Measurements from ENCODE around the gene GATD1. TPM values are rescaled to one million over a fixed set of nuclear protein-coding genes. Genes with fewer than 3 reads are reported as not detected.
A peak's percentile ranks its signal among the peaks of the same experiment; 100 is the strongest.

Gene GATD1
- total and polyA plus RNA-seq, 9 of the 15 experiments (the other 6 are each of a cell fraction or from before 2014, with no cell fraction given) = 2.8 to 144 (median 36.9) TPM

DNA sequence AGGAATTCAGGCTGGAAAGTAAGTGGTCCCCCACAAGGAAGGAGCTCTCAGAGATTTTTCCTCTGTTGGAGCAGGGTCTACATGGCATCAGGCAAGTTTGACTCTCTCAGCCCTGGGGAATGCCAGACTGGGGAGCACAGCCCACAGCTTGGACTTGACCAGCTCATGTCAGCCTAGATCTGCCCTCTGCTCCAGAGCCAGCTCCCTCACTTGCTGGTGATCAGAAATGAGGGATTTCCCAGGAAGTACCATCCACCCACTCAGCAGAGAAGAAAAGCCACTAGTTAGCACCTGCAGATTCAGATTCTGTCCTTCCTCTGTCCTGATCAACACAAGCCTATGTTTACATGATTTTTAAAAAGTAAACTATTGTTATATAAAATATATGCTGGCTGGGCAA, 17.1 kb downstream of the GATD1 start:
- H3K36me3 ChIP-seq (ENCODE audit: control insufficient read depth, insufficient read depth, low read length) = peaks cover 97% of the 10 kb centered on the region
- no peak overlapping the region for H2AFZ ChIP-seq (ENCODE audit: low read depth, low read length)
- H3K27ac ChIP-seq (ENCODE audit: extremely low read depth, low read depth, low read length) = no peak overlapping the region
- POLR2A ChIA-PET = interaction anchor here (0.6 to 10.4 kb wide), 5 partner anchors 8 to 319 kb away, joined by 3 to 88 read pairs (median 4); partner anchors contain the start of genes PNPLA2 and TALDO1
- no peak for FAIRE-seq
- peaks cover 8 to 28% of the 10 kb centered on the region in 2 experiments; a peak in 4 of 5 replicates for H3K4me1 ChIP-seq (replicated peaks in 1 of 2; ENCODE audit: control insufficient read depth in 2 of 2, insufficient read depth in 2 of 2, low read length in 2 of 2)
- no peaks in the 10 kb centered on the region for H3K9me3 ChIP-seq (replicated peaks; ENCODE audit: control insufficient read depth, insufficient read depth, low read depth, low read length)
- H3K4me2 ChIP-seq (ENCODE audit: insufficient read depth, low read length) = no peak overlapping the region
- DNase-seq (ENCODE audit: extremely low read depth in 1 of 4, low spot score in 3 of 4) = no peak
- no peak for ATAC-seq
- no peak overlapping the region for H3K4me3 ChIP-seq
- peak overlapping the region in 1 of 2 experiments; percentile 68; a peak in 1 of 4 replicates for H3K9ac ChIP-seq (ENCODE audit: insufficient read depth in 1 of 2, low read depth in 2 of 2, low read length in 2 of 2)
- intact Hi-C loops (cut with micrococcal nuclease) = no loop called here
- H3K79me2 ChIP-seq (ENCODE audit: control insufficient read depth, insufficient read depth, low read length) = peaks cover 28% of the 10 kb centered on the region
- TSS peak; percentile 29 for BruUV-seq (replicated peaks)
- no peaks in the 10 kb centered on the region for H3K27me3 ChIP-seq (ENCODE audit: control insufficient read depth in 2 of 2, insufficient read depth in 2 of 2, low read length in 2 of 2)
- in situ Hi-C loops (cut with MboI) = no loop called here
- peaks cover 13% of the 10 kb centered on the region for H3K9me1 ChIP-seq (ENCODE audit: control insufficient read depth, insufficient read depth, low read length)
- CTCF ChIA-PET (ENCODE audit: low intra/inter-chr PET ratio) = no interaction called here
- peaks cover 41% of the 10 kb centered on the region for H4K20me1 ChIP-seq (replicated peaks; ENCODE audit: control insufficient read depth, insufficient read depth, low read length)
- TF ChIP-seq DPF2 (IDR thresholded peaks at IDR 0.05) = no peak
- TF ChIP-seq, protein P1, sequence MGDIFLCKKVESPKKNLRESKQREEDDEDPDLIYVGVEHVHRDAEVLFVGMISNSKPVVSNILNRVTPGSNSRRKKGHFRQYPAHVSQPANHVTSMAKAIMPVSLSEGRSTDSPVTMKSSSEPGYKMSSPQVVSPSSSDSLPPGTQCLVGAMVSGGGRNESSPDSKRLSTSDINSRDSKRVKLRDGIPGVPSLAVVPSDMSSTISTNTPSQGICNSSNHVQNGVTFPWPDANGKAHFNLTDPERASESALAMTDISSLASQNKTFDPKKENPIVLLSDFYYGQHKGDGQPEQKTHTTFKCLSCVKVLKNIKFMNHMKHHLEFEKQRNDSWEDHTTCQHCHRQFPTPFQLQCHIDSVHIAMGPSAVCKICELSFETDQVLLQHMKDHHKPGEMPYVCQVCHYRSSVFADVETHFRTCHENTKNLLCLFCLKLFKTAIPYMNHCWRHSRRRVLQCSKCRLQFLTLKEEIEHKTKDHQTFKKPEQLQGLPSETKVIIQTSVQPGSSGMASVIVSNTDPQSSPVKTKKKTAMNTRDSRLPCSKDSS (IDR thresholded peaks at IDR 0.05; ENCODE audit: low read depth, partially characterized antibody) = no peak
- no peak for TF ChIP-seq HCFC1 (IDR thresholded peaks at IDR 0.05; ENCODE audit: low read depth, low read length)
- TF ChIP-seq, protein P2, sequence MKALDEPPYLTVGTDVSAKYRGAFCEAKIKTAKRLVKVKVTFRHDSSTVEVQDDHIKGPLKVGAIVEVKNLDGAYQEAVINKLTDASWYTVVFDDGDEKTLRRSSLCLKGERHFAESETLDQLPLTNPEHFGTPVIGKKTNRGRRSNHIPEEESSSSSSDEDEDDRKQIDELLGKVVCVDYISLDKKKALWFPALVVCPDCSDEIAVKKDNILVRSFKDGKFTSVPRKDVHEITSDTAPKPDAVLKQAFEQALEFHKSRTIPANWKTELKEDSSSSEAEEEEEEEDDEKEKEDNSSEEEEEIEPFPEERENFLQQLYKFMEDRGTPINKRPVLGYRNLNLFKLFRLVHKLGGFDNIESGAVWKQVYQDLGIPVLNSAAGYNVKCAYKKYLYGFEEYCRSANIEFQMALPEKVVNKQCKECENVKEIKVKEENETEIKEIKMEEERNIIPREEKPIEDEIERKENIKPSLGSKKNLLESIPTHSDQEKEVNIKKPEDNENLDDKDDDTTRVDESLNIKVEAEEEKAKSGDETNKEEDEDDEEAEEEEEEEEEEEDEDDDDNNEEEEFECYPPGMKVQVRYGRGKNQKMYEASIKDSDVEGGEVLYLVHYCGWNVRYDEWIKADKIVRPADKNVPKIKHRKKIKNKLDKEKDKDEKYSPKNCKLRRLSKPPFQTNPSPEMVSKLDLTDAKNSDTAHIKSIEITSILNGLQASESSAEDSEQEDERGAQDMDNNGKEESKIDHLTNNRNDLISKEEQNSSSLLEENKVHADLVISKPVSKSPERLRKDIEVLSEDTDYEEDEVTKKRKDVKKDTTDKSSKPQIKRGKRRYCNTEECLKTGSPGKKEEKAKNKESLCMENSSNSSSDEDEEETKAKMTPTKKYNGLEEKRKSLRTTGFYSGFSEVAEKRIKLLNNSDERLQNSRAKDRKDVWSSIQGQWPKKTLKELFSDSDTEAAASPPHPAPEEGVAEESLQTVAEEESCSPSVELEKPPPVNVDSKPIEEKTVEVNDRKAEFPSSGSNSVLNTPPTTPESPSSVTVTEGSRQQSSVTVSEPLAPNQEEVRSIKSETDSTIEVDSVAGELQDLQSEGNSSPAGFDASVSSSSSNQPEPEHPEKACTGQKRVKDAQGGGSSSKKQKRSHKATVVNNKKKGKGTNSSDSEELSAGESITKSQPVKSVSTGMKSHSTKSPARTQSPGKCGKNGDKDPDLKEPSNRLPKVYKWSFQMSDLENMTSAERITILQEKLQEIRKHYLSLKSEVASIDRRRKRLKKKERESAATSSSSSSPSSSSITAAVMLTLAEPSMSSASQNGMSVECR (CRISPR knock-in tag; IDR thresholded peaks at IDR 0.05) = no peak
- TF ChIP-seq ZNF143 (CRISPR knock-in tag; IDR thresholded peaks at IDR 0.05) = no peak
- TF ChIP-seq, protein P3, sequence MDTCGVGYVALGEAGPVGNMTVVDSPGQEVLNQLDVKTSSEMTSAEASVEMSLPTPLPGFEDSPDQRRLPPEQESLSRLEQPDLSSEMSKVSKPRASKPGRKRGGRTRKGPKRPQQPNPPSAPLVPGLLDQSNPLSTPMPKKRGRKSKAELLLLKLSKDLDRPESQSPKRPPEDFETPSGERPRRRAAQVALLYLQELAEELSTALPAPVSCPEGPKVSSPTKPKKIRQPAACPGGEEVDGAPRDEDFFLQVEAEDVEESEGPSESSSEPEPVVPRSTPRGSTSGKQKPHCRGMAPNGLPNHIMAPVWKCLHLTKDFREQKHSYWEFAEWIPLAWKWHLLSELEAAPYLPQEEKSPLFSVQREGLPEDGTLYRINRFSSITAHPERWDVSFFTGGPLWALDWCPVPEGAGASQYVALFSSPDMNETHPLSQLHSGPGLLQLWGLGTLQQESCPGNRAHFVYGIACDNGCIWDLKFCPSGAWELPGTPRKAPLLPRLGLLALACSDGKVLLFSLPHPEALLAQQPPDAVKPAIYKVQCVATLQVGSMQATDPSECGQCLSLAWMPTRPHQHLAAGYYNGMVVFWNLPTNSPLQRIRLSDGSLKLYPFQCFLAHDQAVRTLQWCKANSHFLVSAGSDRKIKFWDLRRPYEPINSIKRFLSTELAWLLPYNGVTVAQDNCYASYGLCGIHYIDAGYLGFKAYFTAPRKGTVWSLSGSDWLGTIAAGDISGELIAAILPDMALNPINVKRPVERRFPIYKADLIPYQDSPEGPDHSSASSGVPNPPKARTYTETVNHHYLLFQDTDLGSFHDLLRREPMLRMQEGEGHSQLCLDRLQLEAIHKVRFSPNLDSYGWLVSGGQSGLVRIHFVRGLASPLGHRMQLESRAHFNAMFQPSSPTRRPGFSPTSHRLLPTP (IDR thresholded peaks at IDR 0.05; ENCODE audit: borderline replicate concordance, extremely low read depth, insufficient read length) = no peak
- no peak for TF ChIP-seq FUS (optimal IDR thresholded peaks at IDR 0.05; ENCODE audit: low read depth, low read length)
- TF ChIP-seq IFI16 (CRISPR knock-in tag; IDR thresholded peaks at IDR 0.05) = no peak
- no peak for TF ChIP-seq SMAD4 (CRISPR knock-in tag; conservative IDR thresholded peaks at IDR 0.05)
- no peak for TF ChIP-seq ESRRA (IDR thresholded peaks at IDR 0.05; ENCODE audit: borderline replicate concordance, low read depth)
- no peak for TF ChIP-seq ZNF347 (CRISPR knock-in tag; IDR thresholded peaks at IDR 0.05; ENCODE audit: low read depth)
- no peak for TF ChIP-seq KLF16 (IDR thresholded peaks at IDR 0.05)
- no peak for TF ChIP-seq GATAD2A (IDR thresholded peaks at IDR 0.05)
- no peak for TF ChIP-seq HNRNPUL1 (IDR thresholded peaks at IDR 0.05; ENCODE audit: low read length)
- TF ChIP-seq ZNF134 (CRISPR knock-in tag; conservative IDR thresholded peaks at IDR 0.05) = no peak
- no peak for TF ChIP-seq NR2F6 (CRISPR knock-in tag; IDR thresholded peaks at IDR 0.05)
- TF ChIP-seq PML (IDR thresholded peaks at IDR 0.05; ENCODE audit: low read length) = no peak

Measured in K562 (cell line).